Lower leg skin (tissue), 3 donors: ENCODE data around the gene WDHD1.

Source experiments
- CTCF ChIP-seq, 3 donors: fragments of 450-650 bp; IDR thresholded peaks; one replicate each; pipeline ENCODE4 v1.5.1; 2016; ENCODE audit warnings: antibody characterized with exemption in 3 of 3, mild to moderate bottlenecking in 3 of 3, moderate library complexity in 2 of 3
- POLR2A ChIP-seq, 2 donors: fragments of 450-650 bp; IDR thresholded peaks; one replicate each; pipeline ENCODE4 v1.6.1; 2016 to 2017; ENCODE audit warnings: antibody characterized with exemption in 2 of 2, mild to moderate bottlenecking in 1 of 2, moderate library complexity in 1 of 2

GRCh38 chr14:55065411-55065810, 38.5 kb upstream of the WDHD1 start:
- TF ChIP-seq CTCF (IDR thresholded peaks at IDR 0.05) (no peak), POLR2A (IDR thresholded peaks at IDR 0.05) (no peak)
